ENCODE measurements around the gene SENP2.

DNA sequence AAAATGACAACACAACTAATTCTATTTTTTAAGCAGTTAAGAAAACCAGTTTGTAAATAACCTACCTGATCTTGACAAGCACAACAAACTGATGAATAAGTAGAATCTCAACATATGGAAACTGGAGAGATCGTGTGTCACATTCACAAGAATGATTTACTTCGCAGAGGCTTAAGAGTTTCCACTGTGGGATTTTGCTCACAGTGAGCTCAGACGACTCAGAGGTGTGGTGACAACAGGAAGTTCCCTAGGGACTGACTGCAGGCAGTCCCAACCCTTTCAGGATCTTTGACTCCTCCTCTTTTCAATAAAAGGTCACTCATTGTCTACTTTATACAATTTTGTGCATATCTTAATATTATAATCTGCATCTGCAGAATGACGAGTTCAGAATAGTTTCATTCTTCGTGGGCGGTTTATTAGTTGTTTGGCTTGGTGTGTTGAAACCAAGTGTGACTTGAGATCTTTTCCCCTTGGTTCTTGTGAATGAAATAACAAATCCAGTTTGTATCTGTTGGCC lies 33.7 kb upstream of the SENP2 start, which contains the start of gene LIPH:
- no peak for TF ChIP-seq POLR2A (IDR thresholded peaks at IDR 0.05; ENCODE audit: low read length)
- no peak for TF ChIP-seq GATA1 (IDR thresholded peaks at IDR 0.05; ENCODE audit: low read depth, low read length)

Data from erythroblast (primary cell).